ENCODE data around the gene CHTOP. TPM values are rescaled to one million over a fixed set of nuclear protein-coding genes. Genes with fewer than 3 reads are reported as not detected.

Gene CHTOP
- total and polyA plus RNA-seq, 2 of the 13 experiments (the other 11 are each of a cell fraction or from before 2014, with no cell fraction given) = 38.0 to 51.9 TPM

DNA sequence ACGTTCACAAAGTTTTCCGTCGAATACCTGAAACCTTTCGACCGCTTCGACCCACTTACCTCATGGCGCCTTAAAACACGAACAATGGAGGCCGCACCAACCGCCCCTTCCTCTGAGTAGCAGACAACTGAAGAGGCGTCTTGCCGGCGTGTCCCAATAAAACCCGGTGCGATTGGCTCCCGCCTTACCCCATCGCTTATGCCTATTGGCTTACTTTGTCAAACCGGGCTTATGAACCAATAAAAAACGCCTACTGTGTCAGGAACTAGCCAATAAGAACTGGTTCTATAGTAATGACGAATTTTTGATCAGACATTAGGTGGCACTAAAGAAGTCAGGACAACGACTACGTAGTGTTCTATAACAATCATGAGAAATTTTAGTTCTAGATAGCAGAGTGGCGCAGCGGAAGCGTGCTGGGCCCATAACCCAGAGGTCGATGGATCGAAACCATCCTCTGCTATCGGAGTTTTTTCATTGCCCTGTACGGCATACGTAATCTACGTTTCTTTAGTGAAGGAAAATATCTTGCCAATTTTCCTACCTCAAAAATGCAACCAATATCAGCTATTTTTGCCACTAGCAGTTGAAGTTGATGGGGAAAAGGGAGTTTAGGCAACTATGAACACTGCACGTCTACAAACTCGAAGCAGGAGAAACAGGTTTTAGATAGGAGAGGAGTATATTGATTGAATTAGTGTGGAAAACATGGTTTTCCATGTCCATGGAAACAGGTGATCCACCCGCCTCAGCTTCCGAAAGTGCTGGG is 37.2 kb downstream of the CHTOP start, which contains the start of gene ILF2 (continued):
- TF ChIP-seq SKIL (CRISPR knock-in tag; IDR thresholded peaks at IDR 0.05; ENCODE audit: borderline replicate concordance) = no peak
- TF ChIP-seq PTBP1 (IDR thresholded peaks at IDR 0.05; ENCODE audit: low read depth, low read length, poor library complexity, severe bottlenecking) = no peak
- TF ChIP-seq ZNF556 (CRISPR knock-in tag; IDR thresholded peaks at IDR 0.05; ENCODE audit: borderline replicate concordance) = no peak
- TF ChIP-seq ZNF7 (CRISPR knock-in tag; IDR thresholded peaks at IDR 0.05) = no peak
- peak; percentile 42 for TF ChIP-seq XRCC5 (optimal IDR thresholded peaks at IDR 0.05; ENCODE audit: low read length)
- no peak; the same call in 1 of the 2 replicates for TF ChIP-seq ZNF460 (CRISPR knock-in tag; IDR thresholded peaks at IDR 0.05; ENCODE audit: borderline replicate concordance)
- TF ChIP-seq, protein P1, sequence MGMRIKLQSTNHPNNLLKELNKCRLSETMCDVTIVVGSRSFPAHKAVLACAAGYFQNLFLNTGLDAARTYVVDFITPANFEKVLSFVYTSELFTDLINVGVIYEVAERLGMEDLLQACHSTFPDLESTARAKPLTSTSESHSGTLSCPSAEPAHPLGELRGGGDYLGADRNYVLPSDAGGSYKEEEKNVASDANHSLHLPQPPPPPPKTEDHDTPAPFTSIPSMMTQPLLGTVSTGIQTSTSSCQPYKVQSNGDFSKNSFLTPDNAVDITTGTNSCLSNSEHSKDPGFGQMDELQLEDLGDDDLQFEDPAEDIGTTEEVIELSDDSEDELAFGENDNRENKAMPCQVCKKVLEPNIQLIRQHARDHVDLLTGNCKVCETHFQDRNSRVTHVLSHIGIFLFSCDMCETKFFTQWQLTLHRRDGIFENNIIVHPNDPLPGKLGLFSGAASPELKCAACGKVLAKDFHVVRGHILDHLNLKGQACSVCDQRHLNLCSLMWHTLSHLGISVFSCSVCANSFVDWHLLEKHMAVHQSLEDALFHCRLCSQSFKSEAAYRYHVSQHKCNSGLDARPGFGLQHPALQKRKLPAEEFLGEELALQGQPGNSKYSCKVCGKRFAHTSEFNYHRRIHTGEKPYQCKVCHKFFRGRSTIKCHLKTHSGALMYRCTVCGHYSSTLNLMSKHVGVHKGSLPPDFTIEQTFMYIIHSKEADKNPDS (CRISPR knock-in tag; IDR thresholded peaks at IDR 0.05) = 0 out of 2 replicates have a peak, but pooled peaks have one; percentile 42
- peak; percentile 68; the same call in 1 of the 2 replicates for TF ChIP-seq HINFP (CRISPR knock-in tag; IDR thresholded peaks at IDR 0.05; ENCODE audit: low read depth)
- no peak; the same call in none of the 2 replicates for TF ChIP-seq IRF2 (CRISPR knock-in tag; IDR thresholded peaks at IDR 0.05)
- no peak for TF ChIP-seq JUN (CRISPR knock-in tag; IDR thresholded peaks at IDR 0.05)
- TF ChIP-seq CREB1 (IDR thresholded peaks at IDR 0.05) = peak; percentile 88
- peak; percentile 93 for TF ChIP-seq CREB1 (CRISPR knock-in tag; IDR thresholded peaks at IDR 0.05)
- no peak; the same call in 1 of the 2 replicates for TF ChIP-seq YEATS2 (CRISPR knock-in tag; IDR thresholded peaks at IDR 0.05; ENCODE audit: borderline replicate concordance)
- TF ChIP-seq MAFG (CRISPR knock-in tag; IDR thresholded peaks at IDR 0.05) = no peak
- TF ChIP-seq YY1 (IDR thresholded peaks at IDR 0.05; ENCODE audit: insufficient read depth, insufficient replicate concordance, low read depth, low read length) = peak; percentile 88
- no peak for TF ChIP-seq SATB2 (CRISPR knock-in tag; IDR thresholded peaks at IDR 0.05)
- no peak for TF ChIP-seq U2AF1 (optimal IDR thresholded peaks at IDR 0.05; ENCODE audit: low read depth, low read length)
- TF ChIP-seq, protein P2, sequence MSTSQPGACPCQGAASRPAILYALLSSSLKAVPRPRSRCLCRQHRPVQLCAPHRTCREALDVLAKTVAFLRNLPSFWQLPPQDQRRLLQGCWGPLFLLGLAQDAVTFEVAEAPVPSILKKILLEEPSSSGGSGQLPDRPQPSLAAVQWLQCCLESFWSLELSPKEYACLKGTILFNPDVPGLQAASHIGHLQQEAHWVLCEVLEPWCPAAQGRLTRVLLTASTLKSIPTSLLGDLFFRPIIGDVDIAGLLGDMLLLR (CRISPR knock-in tag; IDR thresholded peaks at IDR 0.05) = no peak
- no peak; the same call in 1 of the 2 replicates for TF ChIP-seq ZNF792 (CRISPR knock-in tag; IDR thresholded peaks at IDR 0.05)
- TF ChIP-seq ISL2 (CRISPR knock-in tag; IDR thresholded peaks at IDR 0.05) = peak; percentile 34; the same call in 1 of the 2 replicates
- TF ChIP-seq ZNF737 (CRISPR knock-in tag; IDR thresholded peaks at IDR 0.05; ENCODE audit: borderline replicate concordance) = no peak; the same call in 1 of the 2 replicates
- TF ChIP-seq PHF20 (CRISPR knock-in tag; IDR thresholded peaks at IDR 0.05) = peak; percentile 80
- TF ChIP-seq GZF1 (CRISPR knock-in tag; IDR thresholded peaks at IDR 0.05) = no peak
- no peak for TF ChIP-seq HIVEP1 (CRISPR knock-in tag; IDR thresholded peaks at IDR 0.05)
- no peak for TF ChIP-seq HHEX (CRISPR knock-in tag; IDR thresholded peaks at IDR 0.05)
- no peak for TF ChIP-seq ATRX (CRISPR knock-in tag; IDR thresholded peaks at IDR 0.05; ENCODE audit: borderline replicate concordance)

All from HepG2 (cell line).